NCI-H2081 (cell line): ENCODE results near the gene PPP1R14C.

ENCODE experiments used
- DNase-seq, 2 experiments: peaks; one replicate each; lab custom pipeline; 2025; lab: John Stamatoyannopoulos, UW

Gene PPP1R14C

GRCh38 chr6:150195996-150196417 lies 53.2 kb downstream of the PPP1R14C start:
- DNase-seq: no peak

- DNase-seq: no peak
Measured at GRCh38 chr6:150196942-150197745, 54.3 kb downstream of the PPP1R14C start.

- DNase-seq: no peak
Measured at GRCh38 chr6:150198532-150198931, 55.7 kb downstream of the PPP1R14C start.

- no peak for DNase-seq
Measured at GRCh38 chr6:150199241-150199640, 56.4 kb downstream of the PPP1R14C start.

GRCh38 chr6:150200428-150201100 lies 57.7 kb downstream of the PPP1R14C start:
- no peak for DNase-seq

GRCh38 chr6:150201285-150201684 lies 58.4 kb downstream of the PPP1R14C start:
- DNase-seq: no peak

- no peak for DNase-seq
Measured at GRCh38 chr6:150201772-150202329, 59.0 kb downstream of the PPP1R14C start.

- DNase-seq: no peak
Measured at GRCh38 chr6:150202404-150202803, 59.6 kb downstream of the PPP1R14C start.

- no peak for DNase-seq
Measured at GRCh38 chr6:150202934-150203333, 60.1 kb downstream of the PPP1R14C start.

GRCh38 chr6:150203378-150203777 lies 60.5 kb downstream of the PPP1R14C start:
- DNase-seq: no peak

- no peak for DNase-seq
Measured at GRCh38 chr6:150203871-150204545, 61.2 kb downstream of the PPP1R14C start.

- DNase-seq: no peak
Measured at GRCh38 chr6:150204705-150205472, 62.0 kb downstream of the PPP1R14C start.

GRCh38 chr6:150207931-150208570 lies 65.2 kb downstream of the PPP1R14C start:
- no peak for DNase-seq

- DNase-seq: peak; percentile 73 to 87
Measured at GRCh38 chr6:150208611-150209352, 65.9 kb downstream of the PPP1R14C start.

- DNase-seq: no peak
Measured at GRCh38 chr6:150209415-150209814, 66.6 kb downstream of the PPP1R14C start.

GRCh38 chr6:150211700-150212511 lies 69.1 kb downstream of the PPP1R14C start:
- DNase-seq: no peak

- no peak for DNase-seq
Measured at GRCh38 chr6:150212778-150213177, 69.9 kb downstream of the PPP1R14C start.

- no peak for DNase-seq
Measured at GRCh38 chr6:150213301-150213700, 70.5 kb downstream of the PPP1R14C start.

GRCh38 chr6:150214310-150214709 lies 71.5 kb downstream of the PPP1R14C start:
- no peak for DNase-seq
